Choroid plexus epithelial cell (primary cell): ENCODE results near the gene FRMD6.

Experiments
- DNase-seq: peaks from one replicate; pipeline ENCODE4 v3.0.0-alpha.2; 2010; ENCODE audit warnings: low read depth
- H3K4me3 ChIP-seq: 2 replicates; pipeline ENCODE4 v1.5.1; 2011; ENCODE audit warnings: low read depth, mild to moderate bottlenecking, control low read depth, low read length, moderate library complexity
- TF ChIP-seq, protein P1 (sequence below): conservative IDR thresholded peaks from 2 replicates; pipeline ENCODE4 v1.5.1; 2011; ENCODE audit warnings: low read depth, mild to moderate bottlenecking, control low read depth, inconsistent platforms, low read length, moderate library complexity

Gene FRMD6

DNA sequence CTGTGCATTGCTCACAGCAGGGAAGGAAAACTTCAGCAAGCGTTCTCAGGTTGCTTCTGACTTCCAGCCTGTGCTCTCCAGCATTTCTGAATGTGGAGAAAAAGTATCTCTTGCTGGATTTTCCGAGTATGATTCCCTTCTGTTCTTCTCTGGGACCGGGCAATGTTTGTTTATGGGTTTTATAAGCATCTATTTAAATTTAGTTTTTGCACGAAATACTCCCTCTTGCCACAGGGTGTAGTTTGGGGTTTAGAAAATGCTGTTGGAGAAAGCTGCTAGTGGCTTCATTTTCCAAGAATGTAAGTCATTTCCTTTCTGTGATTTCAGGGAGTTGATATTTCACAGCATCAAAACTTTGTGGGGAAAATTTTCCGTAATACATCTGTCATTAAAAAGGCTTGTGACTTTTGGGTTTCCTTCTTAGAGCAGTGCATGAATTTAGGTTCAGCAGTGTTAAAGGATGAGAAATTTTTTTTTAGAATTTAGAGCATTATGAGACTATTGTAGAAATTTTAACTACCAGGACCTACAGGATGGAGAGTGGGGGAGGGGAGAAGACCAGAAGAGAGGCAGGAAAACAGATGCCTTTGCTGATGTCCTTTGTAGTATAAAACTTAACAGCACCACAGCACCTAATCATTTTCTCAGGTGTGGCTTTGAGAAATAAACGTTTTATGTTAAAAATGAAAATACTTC, 1.5 kb downstream of the FRMD6 start:
- TF ChIP-seq, protein P1, sequence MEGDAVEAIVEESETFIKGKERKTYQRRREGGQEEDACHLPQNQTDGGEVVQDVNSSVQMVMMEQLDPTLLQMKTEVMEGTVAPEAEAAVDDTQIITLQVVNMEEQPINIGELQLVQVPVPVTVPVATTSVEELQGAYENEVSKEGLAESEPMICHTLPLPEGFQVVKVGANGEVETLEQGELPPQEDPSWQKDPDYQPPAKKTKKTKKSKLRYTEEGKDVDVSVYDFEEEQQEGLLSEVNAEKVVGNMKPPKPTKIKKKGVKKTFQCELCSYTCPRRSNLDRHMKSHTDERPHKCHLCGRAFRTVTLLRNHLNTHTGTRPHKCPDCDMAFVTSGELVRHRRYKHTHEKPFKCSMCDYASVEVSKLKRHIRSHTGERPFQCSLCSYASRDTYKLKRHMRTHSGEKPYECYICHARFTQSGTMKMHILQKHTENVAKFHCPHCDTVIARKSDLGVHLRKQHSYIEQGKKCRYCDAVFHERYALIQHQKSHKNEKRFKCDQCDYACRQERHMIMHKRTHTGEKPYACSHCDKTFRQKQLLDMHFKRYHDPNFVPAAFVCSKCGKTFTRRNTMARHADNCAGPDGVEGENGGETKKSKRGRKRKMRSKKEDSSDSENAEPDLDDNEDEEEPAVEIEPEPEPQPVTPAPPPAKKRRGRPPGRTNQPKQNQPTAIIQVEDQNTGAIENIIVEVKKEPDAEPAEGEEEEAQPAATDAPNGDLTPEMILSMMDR = peak; percentile 57
- peak overlapping the region; percentile 91 for H3K4me3 ChIP-seq
- DNase-seq = peak; percentile 88

DNA sequence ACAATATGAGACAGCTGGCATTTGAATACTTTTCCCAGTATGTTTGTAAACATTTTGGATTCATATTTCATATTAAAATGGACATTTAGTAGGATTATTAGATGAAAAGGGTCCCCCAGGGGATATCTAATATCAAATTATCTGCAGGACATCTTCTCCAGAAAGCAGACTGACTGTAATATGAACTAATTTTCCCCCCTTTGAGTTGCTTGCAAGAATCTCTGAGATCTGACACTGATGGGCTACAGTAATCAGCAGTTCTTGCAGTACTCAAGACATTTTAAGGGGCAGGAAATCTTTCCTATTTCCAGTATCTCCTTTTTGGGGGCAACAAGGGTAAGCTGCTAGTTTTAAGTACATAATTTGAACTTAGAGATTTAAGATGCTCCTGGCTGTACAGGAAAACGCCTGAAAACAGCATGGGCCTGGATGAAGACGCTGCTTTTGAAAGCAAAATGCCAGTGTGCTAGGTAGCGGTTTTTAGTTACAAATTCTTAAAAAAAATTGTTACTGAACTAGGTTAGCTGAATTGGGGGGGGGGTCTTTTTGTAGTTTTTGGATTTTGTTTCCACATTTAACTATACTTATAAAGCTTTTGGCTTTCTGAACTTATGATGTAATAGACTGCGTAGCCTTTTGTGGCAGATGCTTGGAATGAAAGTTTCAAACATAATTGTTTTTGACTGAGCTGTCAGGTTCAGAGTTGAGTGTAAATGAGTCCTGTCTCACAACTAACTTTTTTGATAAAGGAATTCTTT, 2.2 kb downstream of the FRMD6 start:
- TF ChIP-seq, protein P1 = no peak
- no peak for DNase-seq
- H3K4me3 ChIP-seq = peak overlapping the region; percentile 91

DNA sequence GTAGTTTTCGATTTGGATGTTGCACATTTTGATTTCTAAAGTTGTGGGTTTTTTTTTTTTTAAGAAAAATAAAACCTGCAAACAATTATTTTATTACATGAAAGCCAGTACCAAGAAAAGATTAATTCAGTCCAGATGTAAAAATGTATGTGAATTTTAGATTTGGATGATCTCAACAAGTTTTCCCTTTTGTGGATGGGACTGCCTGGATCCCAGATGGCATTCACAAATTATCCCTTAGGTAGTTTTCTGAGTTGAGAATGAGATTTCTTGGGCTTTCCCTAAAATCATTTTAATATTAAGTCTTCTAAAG, 2.8 kb downstream of the FRMD6 start:
- TF ChIP-seq, protein P1 = no peak
- no peak for DNase-seq
- H3K4me3 ChIP-seq = peak overlapping the region; percentile 91

DNA sequence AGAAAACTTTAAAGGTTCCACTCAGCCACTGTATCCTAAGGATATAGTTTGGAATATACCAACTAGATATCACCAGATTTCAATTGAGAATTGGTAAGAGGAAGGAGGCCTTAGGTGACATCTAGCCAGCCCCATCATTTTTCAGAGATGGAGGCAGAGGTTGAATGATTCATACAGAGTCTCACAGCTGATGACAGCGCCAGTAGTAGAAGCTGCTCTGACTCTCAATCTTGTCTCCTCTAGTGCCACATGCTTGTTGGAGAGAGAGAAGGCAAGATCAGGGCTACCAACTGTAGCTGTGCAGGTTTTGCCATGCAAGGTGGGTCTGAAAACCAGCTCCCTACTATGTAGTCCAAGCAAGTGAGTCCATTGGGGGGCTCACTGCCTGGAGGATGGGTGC, 6.1 kb downstream of the FRMD6 start:
- no peak overlapping the region for H3K4me3 ChIP-seq
- TF ChIP-seq, protein P1 = no peak
- no peak for DNase-seq

DNA sequence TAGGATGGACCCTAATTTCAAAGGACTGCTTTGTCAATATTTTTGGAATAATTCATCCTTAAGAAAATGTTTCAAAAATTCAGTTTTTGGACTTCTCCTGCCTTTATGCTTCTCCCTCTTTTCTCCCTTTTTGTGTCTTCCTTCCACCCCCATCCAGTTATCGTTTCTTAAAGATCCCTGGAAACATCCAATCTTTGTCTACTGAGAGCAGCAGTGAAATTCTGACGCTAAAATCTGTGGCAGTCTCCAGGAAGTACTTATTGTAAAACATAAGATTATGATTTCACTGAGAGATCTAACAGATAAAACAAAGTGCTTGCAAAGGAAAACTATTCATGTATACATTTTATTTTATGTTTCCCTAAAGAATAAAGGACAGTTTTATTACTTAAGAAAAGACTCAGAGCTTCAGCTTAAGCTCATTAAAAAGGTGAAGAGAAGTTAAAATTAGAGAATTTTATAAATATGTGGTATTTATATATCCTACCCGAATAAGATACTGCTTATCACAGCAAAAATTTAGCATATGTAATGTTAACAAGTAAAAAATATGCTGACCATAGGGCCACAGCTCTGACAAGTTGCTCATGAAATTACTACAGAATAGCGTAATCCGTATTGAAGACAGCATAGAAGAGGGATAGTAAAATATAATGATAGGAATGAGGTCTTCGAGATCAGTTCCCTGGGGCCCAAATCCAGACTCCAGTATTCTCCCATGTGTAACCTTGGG, 6.9 kb downstream of the FRMD6 start:
- TF ChIP-seq, protein P1 = no peak
- no peak overlapping the region for H3K4me3 ChIP-seq
- DNase-seq = no peak

DNA sequence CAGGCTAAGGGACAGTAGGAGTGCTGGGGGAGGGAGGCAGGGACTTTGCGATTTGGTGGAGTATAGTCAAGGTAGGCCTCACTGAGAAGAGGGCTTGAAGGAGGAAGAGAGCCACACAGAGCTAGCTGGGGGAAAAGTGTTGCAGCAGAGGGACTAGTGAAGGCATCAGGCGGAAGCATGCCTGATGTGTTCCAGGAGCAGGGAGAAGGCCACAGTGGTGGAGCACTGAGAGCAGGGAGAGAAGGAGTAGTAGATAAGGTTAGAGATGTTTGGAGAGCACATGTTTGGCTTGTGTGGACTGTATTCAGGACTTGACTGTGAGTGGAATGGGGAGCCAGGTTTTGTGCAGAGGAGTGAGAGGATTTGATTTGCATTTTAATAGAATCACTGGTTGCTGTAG, 9.0 kb downstream of the FRMD6 start:
- TF ChIP-seq, protein P1 = no peak

More for the DNA sequence above, 9.0 kb downstream of the FRMD6 start:
- no peak for DNase-seq
- H3K4me3 ChIP-seq = no peak overlapping the region
